SK-N-SH treated with all-trans-retinoic acid at 6 μM for 48 hours (cell line): ENCODE data around the gene USP4.
A peak's percentile ranks its signal among the peaks of the same experiment; 100 is the strongest.
"Not testable (repeated sequence)": the region's sequence is repeated elsewhere in the genome, so short reads cannot be mapped to it uniquely, and the experiment has no call there.

Experiments used
- ATAC-seq: fragments of 200-7000 bp; cut with Tn5 transposase; 3 replicates; pipeline ENCODE4 v1.9.1; 2020; ENCODE audit warnings: mild to moderate bottlenecking, moderate library complexity
- ARNTL ChIP-seq: fragments of 450-650 bp; formaldehyde crosslinking; IDR thresholded peaks from 2 replicates; pipeline ENCODE4 v1.5.0; 2020; ENCODE audit warnings: low read depth, mild to moderate bottlenecking, moderate library complexity, borderline replicate concordance
- BACH2 ChIP-seq: fragments of 250-450 bp; sonication (Bioruptor Pico); IDR thresholded peaks from 2 replicates; pipeline ENCODE4 v1.9.0; 2021; ENCODE audit warnings: mild to moderate bottlenecking, borderline replicate concordance
- CREB5 ChIP-seq: fragments of 250-450 bp; sonication (Bioruptor Pico); IDR thresholded peaks from 2 replicates; pipeline ENCODE4 v1.5.1; 2020; ENCODE audit warnings: low read depth, mild to moderate bottlenecking, moderate library complexity
- CSDC2 ChIP-seq: fragments of 250-450 bp; sonication (Bioruptor Pico); IDR thresholded peaks from 2 replicates; pipeline ENCODE4 v1.5.0; 2020; ENCODE audit warnings: mild to moderate bottlenecking, moderate library complexity
- ESRRG ChIP-seq: fragments of 250-450 bp; sonication (Bioruptor Pico); IDR thresholded peaks from 2 replicates; pipeline ENCODE4 v1.6.1; 2021; ENCODE audit warnings: mild to moderate bottlenecking
- ISL1 ChIP-seq: fragments of 250-450 bp; sonication (Bioruptor Pico); IDR thresholded peaks from 2 replicates; pipeline ENCODE4 v2.1.2; 2022; ENCODE audit warnings: mild to moderate bottlenecking, moderate library complexity
- OSR1 ChIP-seq: fragments of 250-450 bp; sonication (Bioruptor Pico); IDR thresholded peaks from 2 replicates; pipeline ENCODE4 v1.8.0; 2022; ENCODE audit warnings: moderate library complexity, mild to moderate bottlenecking, inconsistent platforms
- PATZ1 ChIP-seq: fragments of 250-450 bp; sonication (Bioruptor Pico); IDR thresholded peaks from 2 replicates; pipeline ENCODE4 v1.8.0; 2020; ENCODE audit warnings: mild to moderate bottlenecking, moderate library complexity, borderline replicate concordance
- POU6F1 ChIP-seq: fragments of 250-450 bp; sonication (Bioruptor Pico); IDR thresholded peaks from 2 replicates; pipeline ENCODE4 v1.8.0; 2021; ENCODE audit warnings: low read depth, mild to moderate bottlenecking, moderate library complexity, borderline replicate concordance
- PPARA ChIP-seq: fragments of 250-450 bp; sonication (Bioruptor Pico); IDR thresholded peaks from 2 replicates; pipeline ENCODE4 v1.5.0; 2020; ENCODE audit warnings: mild to moderate bottlenecking, borderline replicate concordance
- RARB ChIP-seq: fragments of 250-450 bp; sonication (Bioruptor Pico); IDR thresholded peaks from 2 replicates; pipeline ENCODE4 v1.8.0; 2021; ENCODE audit warnings: mild to moderate bottlenecking, moderate library complexity
- SNAI2 ChIP-seq: fragments of 250-450 bp; sonication (Bioruptor Pico); IDR thresholded peaks from 2 replicates; pipeline ENCODE4 v1.5.0; 2020; ENCODE audit warnings: mild to moderate bottlenecking, moderate library complexity
- TCF4 ChIP-seq: fragments of 250-450 bp; sonication (Bioruptor Pico); IDR thresholded peaks from 2 replicates; pipeline ENCODE4 v1.8.0; 2021; ENCODE audit warnings: mild to moderate bottlenecking, moderate library complexity, borderline replicate concordance
- TOX ChIP-seq: fragments of 250-450 bp; sonication (Bioruptor Pico); IDR thresholded peaks from 2 replicates; pipeline ENCODE4 v1.8.0; 2021; ENCODE audit warnings: mild to moderate bottlenecking, moderate library complexity, borderline replicate concordance
- TSHZ2 ChIP-seq: fragments of 250-450 bp; sonication (Bioruptor Pico); IDR thresholded peaks from 2 replicates; pipeline ENCODE4 v1.5.0; 2020; ENCODE audit warnings: mild to moderate bottlenecking, moderate library complexity
- ZC3H10 ChIP-seq: fragments of 250-450 bp; sonication (Bioruptor Pico); IDR thresholded peaks from 2 replicates; pipeline ENCODE4 v1.5.1; 2021; ENCODE audit warnings: mild to moderate bottlenecking, moderate library complexity
- ZFP3 ChIP-seq: fragments of 250-450 bp; sonication (Bioruptor Pico); IDR thresholded peaks from 2 replicates; pipeline ENCODE4 v1.5.0; 2020; ENCODE audit warnings: mild to moderate bottlenecking, moderate library complexity
- ZFP30 ChIP-seq: fragments of 450-650 bp; formaldehyde crosslinking; IDR thresholded peaks from 2 replicates; pipeline ENCODE4 v1.5.0; 2022; ENCODE audit warnings: mild to moderate bottlenecking, moderate library complexity
- ZNF565 ChIP-seq: fragments of 450-650 bp; formaldehyde crosslinking; conservative IDR thresholded peaks from 2 replicates; pipeline ENCODE4 v1.5.0; 2020; ENCODE audit warnings: low read depth, mild to moderate bottlenecking, moderate library complexity
- ZNF70 ChIP-seq: fragments of 450-650 bp; formaldehyde crosslinking; IDR thresholded peaks from 2 replicates; pipeline ENCODE4 v1.5.0; 2020; ENCODE audit warnings: mild to moderate bottlenecking, moderate library complexity
- ZNF8 ChIP-seq: fragments of 450-650 bp; formaldehyde crosslinking; IDR thresholded peaks from 2 replicates; pipeline ENCODE4 v1.5.0; 2020; ENCODE audit warnings: mild to moderate bottlenecking, moderate library complexity

The USP4 gene

GRCh38 chr3:49352281-49352680 lies 12.4 kb upstream of the USP4 start:
- ATAC-seq = peak; percentile 15
- TF ChIP-seq ISL1 (CRISPR knock-in tag) (no peak), ZFP3 (CRISPR knock-in tag) (no peak), ZC3H10 (CRISPR knock-in tag) (no peak), CSDC2 (CRISPR knock-in tag) (no peak), BACH2 (CRISPR knock-in tag) (no peak), TOX (CRISPR knock-in tag) (no peak), PPARA (CRISPR knock-in tag) (no peak), OSR1 (CRISPR knock-in tag) (no peak)
- TF ChIP-seq, all 23 proteins: peak for 0

GRCh38 chr3:49351521-49352011 lies 11.7 kb upstream of the USP4 start:
- TF ChIP-seq TSHZ2 (no peak), POU6F1 (CRISPR knock-in tag) (no peak), RARB (no peak), OSR1 (CRISPR knock-in tag) (no peak), CREB5 (CRISPR knock-in tag) (no peak), ESRRG (CRISPR knock-in tag) (no peak), ISL1 (CRISPR knock-in tag) (no peak), ZFP30 (CRISPR knock-in tag) (no peak), ZNF565 (CRISPR knock-in tag) (no peak), TCF4 (no peak), PATZ1 (CRISPR knock-in tag) (no peak), TOX (CRISPR knock-in tag) (no peak), ZNF70 (CRISPR knock-in tag) (no peak), BACH2 (CRISPR knock-in tag) (no peak), SNAI2 (no peak), ZNF8 (CRISPR knock-in tag) (no peak), ARNTL (CRISPR knock-in tag) (no peak), ZFP3 (CRISPR knock-in tag) (no peak), ZC3H10 (CRISPR knock-in tag) (no peak)
- TF ChIP-seq, all 23 proteins: peak for 0
- ATAC-seq = peak; percentile 67

GRCh38 chr3:49349348-49350114 lies 9.7 kb upstream of the USP4 start:
- TF ChIP-seq CSDC2 (CRISPR knock-in tag) = no peak
- no peak for TF ChIP-seq ARNTL (CRISPR knock-in tag)
- TF ChIP-seq PPARA (CRISPR knock-in tag) = no peak
- no peak for TF ChIP-seq ESRRG (CRISPR knock-in tag)
- TF ChIP-seq RARB = no peak
- TF ChIP-seq OSR1 (CRISPR knock-in tag) = no peak
- TF ChIP-seq CREB5 (CRISPR knock-in tag) = no peak
- TF ChIP-seq ZC3H10 (CRISPR knock-in tag) = no peak
- no peak for TF ChIP-seq TOX (CRISPR knock-in tag)
- TF ChIP-seq, all 23 proteins: peak for 0
- no peak for ATAC-seq

GRCh38 chr3:49348361-49348760 lies 8.5 kb upstream of the USP4 start:
- not testable (repeated sequence) for ATAC-seq
